ENCODE results near the gene ADAT3.

GRCh38 chr19:1888385-1888784, 16.8 kb upstream of the ADAT3 start:
- TF ChIP-seq POLR2A (IDR thresholded peaks at IDR 0.05; ENCODE audit: low read depth, low read length) (no peak), CTCF (conservative IDR thresholded peaks at IDR 0.05; ENCODE audit: low read depth, low read length) (no peak), BHLHE40 (IDR thresholded peaks at IDR 0.05; ENCODE audit: low read depth, low read length) (no peak), USF2 (IDR thresholded peaks at IDR 0.05; ENCODE audit: low read depth, low read length) (no peak), RAD21 (IDR thresholded peaks at IDR 0.05; ENCODE audit: low read length) (no peak), CEBPB (IDR thresholded peaks at IDR 0.05; ENCODE audit: low read depth, low read length) (no peak)

Measured in IMR-90 (cell line).